Measurements from ENCODE around the gene ZFHX3. TPM values are rescaled to one million over a fixed set of nuclear protein-coding genes. Genes with fewer than 3 reads are reported as not detected.

Gene ZFHX3
- total RNA-seq, 1 donor from 2014 or later, result 14.2 TPM

DNA sequence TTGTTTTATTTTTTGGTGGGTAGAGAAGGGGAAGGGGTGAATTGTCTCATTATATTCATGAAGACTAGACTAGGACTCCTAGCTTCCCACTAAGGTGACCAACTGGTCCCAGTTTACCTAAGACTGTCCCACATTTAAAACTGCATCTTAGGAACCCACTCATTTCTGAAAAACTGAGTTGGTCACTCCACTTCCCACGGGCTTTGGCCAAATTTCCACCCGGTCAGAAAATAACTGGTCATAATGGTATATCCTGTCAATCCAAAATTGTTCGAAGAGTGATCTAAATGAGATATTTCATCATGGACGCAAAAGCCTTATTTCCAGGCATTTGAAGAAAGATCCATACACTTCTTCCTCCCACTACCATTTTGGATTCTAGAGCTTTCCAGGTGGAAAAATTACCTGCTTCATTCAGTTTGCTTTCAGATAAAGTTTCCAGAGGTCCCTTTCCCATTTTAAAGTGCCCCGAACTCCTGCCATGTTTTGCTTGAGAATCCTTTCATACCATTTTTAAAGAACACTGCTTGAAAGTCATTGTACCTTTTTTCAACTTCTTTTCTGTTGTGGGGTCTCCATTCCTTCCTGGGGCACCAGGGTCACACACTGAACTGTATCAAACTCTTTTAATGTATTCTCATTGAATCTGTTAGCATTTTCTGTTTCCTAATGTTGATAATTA, 21.8 kb upstream of the ZFHX3 start:
- no peak for DNase-seq (ENCODE audit: low read depth)

DNA sequence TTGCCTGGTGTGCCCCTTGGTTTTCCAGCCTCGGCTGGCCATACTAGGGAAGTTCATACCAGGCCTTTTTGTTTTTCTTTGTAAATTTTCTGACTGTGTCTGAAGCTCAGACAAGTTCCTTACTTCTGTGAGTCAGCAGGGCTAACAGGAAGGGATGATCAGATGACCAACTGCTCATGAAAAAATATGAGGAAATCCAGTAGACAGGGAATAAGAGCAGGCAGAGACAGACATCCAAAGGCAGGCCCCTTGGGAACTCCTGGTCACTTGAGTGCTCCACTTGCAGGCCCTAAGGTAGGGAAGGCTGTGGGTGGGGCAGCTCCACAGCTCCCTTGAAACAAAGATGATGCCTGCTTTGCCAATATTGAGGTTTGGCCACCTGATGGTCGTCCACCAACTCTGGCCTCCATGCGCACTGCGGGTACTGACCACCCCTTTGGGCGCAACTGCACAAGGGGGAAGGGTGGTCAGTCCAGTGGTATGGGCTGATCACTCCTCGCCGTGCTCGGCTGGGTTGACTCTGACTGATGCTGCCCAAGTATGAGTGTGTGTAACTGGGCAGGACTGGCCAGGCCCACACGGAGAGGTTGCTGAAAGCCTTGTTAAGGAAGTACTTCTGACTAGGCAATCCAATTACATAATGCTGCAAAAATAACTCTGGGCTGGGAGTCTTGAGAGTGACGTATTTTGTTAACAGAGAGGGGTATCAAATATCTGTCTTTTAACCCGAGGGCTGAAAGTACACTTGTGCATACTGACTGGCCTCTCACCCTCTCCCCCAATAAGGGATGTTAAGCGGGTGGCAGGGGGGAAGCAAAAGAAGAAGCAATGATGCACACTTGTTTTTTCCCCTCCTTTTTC, 20.8 kb upstream of the ZFHX3 start:
- DNase-seq (ENCODE audit: low read depth), result peak; percentile 96

DNA sequence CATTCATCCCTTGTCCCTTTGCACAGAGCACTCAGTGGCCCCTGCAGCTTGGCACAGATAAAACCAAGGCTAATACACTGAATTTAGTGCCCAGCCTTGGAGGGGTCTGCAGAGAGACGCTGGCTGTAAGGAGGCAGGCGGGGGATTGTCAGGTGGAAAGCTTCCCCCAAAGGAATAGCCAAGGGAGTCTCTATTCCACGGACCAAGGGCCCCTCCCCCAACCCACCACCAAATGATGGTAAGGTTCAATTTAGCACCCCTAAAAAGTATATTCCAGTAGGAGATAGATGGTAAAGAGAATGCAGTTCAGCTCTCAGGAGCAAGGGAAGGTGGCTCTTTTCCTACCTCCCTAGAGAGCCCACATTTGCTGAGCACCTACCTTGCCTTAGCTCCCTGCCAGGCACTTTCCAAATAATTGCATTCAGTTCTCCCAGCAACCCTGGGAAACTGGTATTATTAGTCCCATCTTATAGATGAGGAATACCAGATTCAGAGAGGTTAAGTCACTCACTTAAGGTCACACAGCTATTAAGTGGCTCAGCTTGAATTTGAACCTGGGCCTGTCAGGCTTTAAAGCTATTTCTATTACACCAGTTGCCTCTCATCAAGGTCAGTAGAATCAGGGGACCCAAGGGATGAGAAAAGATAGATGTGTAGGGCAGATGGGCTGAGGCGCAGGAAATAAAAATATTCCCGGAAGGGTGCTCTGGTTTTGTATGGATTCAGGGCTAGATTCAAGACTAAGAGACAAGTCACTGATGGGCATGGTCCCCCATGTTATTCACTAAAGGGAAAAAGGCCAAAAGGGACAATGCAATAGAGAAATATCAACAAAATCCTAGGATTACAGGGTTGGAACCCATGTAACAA, 20.0 kb upstream of the ZFHX3 start:
- no peak for DNase-seq (ENCODE audit: low read depth)

DNA sequence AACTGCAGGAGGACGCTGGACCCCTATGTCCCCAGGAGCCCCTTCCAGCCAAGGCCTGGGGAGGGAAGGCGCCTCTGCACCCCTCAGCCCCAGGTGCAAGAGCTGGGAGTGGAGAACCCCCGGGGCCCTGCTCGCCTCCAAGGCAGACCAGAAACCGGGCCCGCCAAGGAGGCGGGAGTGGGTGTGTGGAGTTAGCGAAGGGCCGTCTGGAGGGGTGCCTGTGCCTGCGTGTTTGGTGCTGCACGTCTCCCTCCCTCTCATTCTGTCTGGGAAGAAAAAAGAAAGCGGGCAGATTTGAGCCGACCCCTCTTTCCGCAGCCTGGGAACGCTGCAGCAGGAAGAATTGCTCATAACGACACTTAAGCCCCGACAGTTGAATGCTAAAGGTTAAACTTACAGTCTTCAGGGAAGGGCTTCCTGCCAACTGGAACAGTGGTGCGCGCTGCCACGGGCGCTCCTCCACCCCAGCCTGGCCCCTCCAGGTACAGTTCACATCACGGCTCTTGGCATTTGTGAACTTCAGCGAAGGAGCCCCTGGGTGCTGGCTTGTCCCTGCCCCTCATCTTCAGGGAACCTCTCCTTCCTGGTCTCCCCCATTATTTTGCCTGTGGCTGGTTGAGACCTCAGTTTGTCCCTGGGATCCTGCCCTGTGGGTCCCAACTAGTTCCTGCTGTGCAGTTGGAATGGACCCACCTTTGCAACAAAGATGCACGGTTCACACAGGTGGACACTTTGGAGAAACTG, 19.2 kb upstream of the ZFHX3 start:
- no peak for DNase-seq (ENCODE audit: low read depth)

- no peak for DNase-seq (ENCODE audit: low read depth)
Observed at GRCh38 chr16:73066331-73066926, 18.5 kb upstream of the ZFHX3 start.

- no peak for DNase-seq (ENCODE audit: low read depth)
Observed at GRCh38 chr16:73065632-73066330, 17.9 kb upstream of the ZFHX3 start.

DNA sequence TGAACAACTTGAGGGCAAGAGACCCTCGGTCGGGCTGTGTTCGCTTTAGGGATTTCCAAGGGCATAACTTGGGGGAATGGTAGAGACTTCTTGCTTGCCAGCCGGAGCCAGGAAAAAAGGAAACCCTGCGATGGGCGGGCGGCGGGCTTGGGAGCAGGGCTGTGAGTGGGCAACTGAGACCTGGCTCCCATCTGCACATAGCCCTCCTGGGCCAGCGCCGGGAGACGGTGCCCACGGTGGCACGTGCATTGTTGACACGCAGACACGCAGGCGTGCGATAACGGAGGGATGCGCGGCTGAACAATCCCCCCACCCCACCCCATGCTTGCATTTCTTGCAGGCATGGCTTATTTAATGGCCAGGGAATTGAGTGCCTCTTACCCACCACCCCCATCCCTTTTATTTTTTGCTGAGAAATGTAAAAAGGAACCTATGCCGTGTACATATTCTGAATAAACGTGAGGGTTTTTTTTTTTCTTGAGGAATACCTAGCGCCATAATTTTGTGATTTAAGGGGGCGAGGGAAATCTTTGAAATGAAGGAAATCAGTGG, 17.1 kb upstream of the ZFHX3 start:
- no peak for DNase-seq (ENCODE audit: low read depth)

- DNase-seq (ENCODE audit: low read depth), result no peak
Observed at GRCh38 chr16:73064212-73064993, 16.5 kb upstream of the ZFHX3 start.

DNA sequence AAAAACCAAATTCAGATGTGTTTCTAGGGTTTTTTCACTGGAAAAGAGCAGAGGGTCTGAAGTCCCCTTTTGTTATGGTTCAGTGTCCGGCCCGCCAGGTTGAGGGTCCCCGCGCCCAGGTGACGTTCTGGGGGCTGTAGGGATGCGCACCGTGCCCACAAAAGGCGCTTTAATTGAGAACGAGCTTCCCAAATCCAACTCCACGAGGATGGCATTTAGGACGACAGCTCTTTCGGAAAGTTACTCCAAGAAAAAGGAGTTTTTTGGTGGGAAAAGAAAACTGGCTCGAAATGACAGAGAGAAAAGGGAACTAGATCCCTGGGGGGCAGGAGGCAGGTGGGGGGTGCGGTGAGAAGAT, 15.9 kb upstream of the ZFHX3 start:
- no peak for DNase-seq (ENCODE audit: low read depth)

GRCh38 chr16:73062743-73063733, 15.1 kb upstream of the ZFHX3 start:
- no peak for DNase-seq (ENCODE audit: low read depth)

GRCh38 chr16:73062001-73062616, 14.2 kb upstream of the ZFHX3 start:
- no peak for DNase-seq (ENCODE audit: low read depth)

GRCh38 chr16:73060892-73061490, 13.1 kb upstream of the ZFHX3 start:
- DNase-seq (ENCODE audit: low read depth), result no peak

GRCh38 chr16:73059779-73060615, 12.1 kb upstream of the ZFHX3 start:
- DNase-seq (ENCODE audit: low read depth), result no peak

GRCh38 chr16:73058616-73059409, 10.9 kb upstream of the ZFHX3 start:
- peak; percentile 46 for DNase-seq (ENCODE audit: low read depth)

- DNase-seq (ENCODE audit: low read depth), result no peak
Observed at GRCh38 chr16:73058221-73058615, 10.3 kb upstream of the ZFHX3 start.
